CD14-positive monocyte (primary cell): ENCODE data around the gene NRP2. TPM values are rescaled to one million over a fixed set of nuclear protein-coding genes. Genes with fewer than 3 reads are reported as not detected.

ENCODE experiments used
- DNase-seq, 3 donors: peaks; one replicate each; pipeline ENCODE4 v3.0.0-alpha.2; 2011 to 2022
- H2AFZ ChIP-seq: 2 replicates; pipeline ENCODE4 v1.6.0; 2012; ENCODE audit warnings: mild to moderate bottlenecking, low read depth, low read length, inconsistent platforms; ENCODE audit not compliant: insufficient read depth, poor library complexity, severe bottlenecking
- H3K27ac ChIP-seq, 2 donors: 1 replicate in 1 of 2; 2 replicates in 1 of 2; pipeline ENCODE4 v1.5.1; 2012 to 2013; ENCODE audit warnings: low read length in 2 of 2, control low read depth in 1 of 2, inconsistent platforms in 1 of 2, low read depth in 1 of 2, mild to moderate bottlenecking in 1 of 2
- H3K27me3 ChIP-seq, 2 donors: one replicate each; pipeline versions ENCODE4 v1.6.0 to v1.6.1; 2011 to 2013; ENCODE audit warnings: low read length in 2 of 2; ENCODE audit not compliant: control insufficient read depth in 2 of 2, insufficient read depth in 2 of 2
- H3K36me3 ChIP-seq, 2 donors: replicated peaks in 1 of 2; 1 replicate in 1 of 2; 2 replicates in 1 of 2; pipeline versions ENCODE4 v1.5.1 to v1.6.1; 2012 to 2013; ENCODE audit warnings: low read length in 2 of 2, control low read depth in 1 of 2, inconsistent platforms in 1 of 2, mild to moderate bottlenecking in 1 of 2; ENCODE audit not compliant: insufficient read depth in 2 of 2, control insufficient read depth in 1 of 2
- H3K4me1 ChIP-seq, 2 donors: 1 replicate in 1 of 2; 2 replicates in 1 of 2; pipeline versions ENCODE4 v1.5.1 to v1.6.1; 2012 to 2013; ENCODE audit warnings: low read length in 2 of 2, control low read depth in 1 of 2, inconsistent platforms in 1 of 2, mild to moderate bottlenecking in 1 of 2, moderate library complexity in 1 of 2; ENCODE audit not compliant: insufficient read depth in 2 of 2, control insufficient read depth in 1 of 2
- H3K4me2 ChIP-seq: replicated peaks from 2 replicates; pipeline ENCODE3; 2012; ENCODE audit warnings: low read length, moderate library complexity, mild to moderate bottlenecking; ENCODE audit not compliant: poor library complexity, severe bottlenecking; ENCODE audit errors: extremely low read depth
- H3K4me3 ChIP-seq, 3 experiments: fragments of 200-600 bp in 1 of 3; sonication (generic) in 1 of 3; replicated peaks in 1 of 3; 1 replicate in 2 of 3; 2 replicates in 1 of 3; pipeline ENCODE4 v1.5.1; 2011 to 2013; ENCODE audit warnings: low read length in 3 of 3, mild to moderate bottlenecking in 3 of 3, control low read depth in 2 of 3, low read depth in 2 of 3, inconsistent platforms in 1 of 3, moderate library complexity in 1 of 3
- H3K79me2 ChIP-seq: 2 replicates; pipeline ENCODE4 v1.6.0; 2012; ENCODE audit warnings: mild to moderate bottlenecking, control low read depth, inconsistent platforms, low read length, moderate library complexity; ENCODE audit not compliant: insufficient read depth
- H3K9ac ChIP-seq: 2 replicates; pipeline ENCODE4 v1.6.0; 2017; ENCODE audit warnings: low read length, mild to moderate bottlenecking; ENCODE audit not compliant: insufficient read depth, poor library complexity, severe bottlenecking
- H3K9me3 ChIP-seq, 2 donors: replicated peaks in 1 of 2; 1 replicate in 1 of 2; 2 replicates in 1 of 2; pipeline versions ENCODE4 v1.5.1 to v1.6.1; 2012 to 2013; ENCODE audit warnings: low read length in 2 of 2, control low read depth in 1 of 2; ENCODE audit not compliant: control insufficient read depth in 1 of 2, insufficient read depth in 1 of 2
- H4K20me1 ChIP-seq: 2 replicates; pipeline ENCODE4 v1.6.0; 2012; ENCODE audit warnings: mild to moderate bottlenecking, low read length, control low read depth, moderate library complexity; ENCODE audit not compliant: insufficient read depth
- H3K27ac Mint-ChIP-seq, 7 donors: one replicate each; pipeline ENCODE4 v1.8.0; 2020; ENCODE audit warnings: mild to moderate bottlenecking in 7 of 7, mixed read lengths in 7 of 7, moderate library complexity in 6 of 7, inconsistent platforms in 2 of 7
- H3K27me3 Mint-ChIP-seq, 3 donors: one replicate each; pipeline ENCODE4 v1.8.0; 2021 to 2022; ENCODE audit warnings: low read depth in 3 of 3, mild to moderate bottlenecking in 3 of 3, mixed read lengths in 3 of 3, moderate library complexity in 3 of 3, inconsistent platforms in 1 of 3
- H3K36me3 Mint-ChIP-seq, 2 donors: one replicate each; pipeline ENCODE4 v1.8.0; 2020; ENCODE audit warnings: mixed read lengths in 2 of 2, inconsistent platforms in 1 of 2, mild to moderate bottlenecking in 1 of 2
- H3K4me1 Mint-ChIP-seq: one replicate; pipeline ENCODE4 v1.8.0; 2020; ENCODE audit warnings: mild to moderate bottlenecking, mixed read lengths
- H3K4me3 Mint-ChIP-seq, 2 donors: one replicate each; pipeline ENCODE4 v1.8.0; 2020; ENCODE audit warnings: mild to moderate bottlenecking in 2 of 2, mixed read lengths in 2 of 2, moderate library complexity in 1 of 2
- H3K9me3 Mint-ChIP-seq, 7 donors: one replicate each; pipeline ENCODE4 v1.8.0; 2020 to 2022; ENCODE audit warnings: mixed read lengths in 7 of 7, mild to moderate bottlenecking in 6 of 7, moderate library complexity in 6 of 7, inconsistent platforms in 2 of 7
- CTCF ChIP-seq: fragments of 200-600 bp; IDR thresholded peaks from one replicate; pipeline ENCODE4 v1.8.0; 2022; ENCODE audit warnings: antibody characterized with exemption, mild to moderate bottlenecking
- WGBS: methylation state at CpG from one replicate; pipeline ENCODE4 v1.1.5; 2013; ENCODE audit warnings: missing lambda C conversion rate; ENCODE audit not compliant: insufficient coverage; 5-methylcytosine and 5-hydroxymethylcytosine counted together
- intact Hi-C, 2 donors: fragments of 100-400 bp; cut with micrococcal nuclease; formaldehyde crosslinking; loops; one replicate each; pipeline versions ENCODE4 v1.15.0 to v1.15.1; 2023
- polyA plus RNA-seq, 3 donors: library from polyadenylated mRNA; depleted of rRNA in 1 of 3; unstranded in 2 of 3; stranded (reverse) in 1 of 3; fragments of 300-500 nt in 2 of 3; fragments of >200 nt in 1 of 3; fragmentation: Illumina TruSeq in 2 of 3; gene quantifications; 1 replicate in 2 of 3; 2 replicates in 1 of 3; pipeline ENCODE4 v1.2.3, GENCODE V29; 2012 to 2021

NRP2 gene
- polyA plus RNA-seq, 3 donors: 0.97 to 3.3 (median 1.6) TPM

GRCh38 chr2:205811387-205811786 is 129.1 kb downstream of the NRP2 start:
- no peaks in the 10 kb centered on the region for H3K36me3 ChIP-seq
- H3K4me2 ChIP-seq: no peak overlapping the region
- no peaks in the 10 kb centered on the region for H3K27me3 ChIP-seq
- no peak overlapping the region for H3K4me3 ChIP-seq
- no peaks in the 10 kb centered on the region for H3K4me1 ChIP-seq
- WGBS: no CpG with 5 or more reads among the region's 1 CpG
- no peak for TF ChIP-seq CTCF
- no peaks in the 10 kb centered on the region for H3K9me3 ChIP-seq
- no peaks in the 10 kb centered on the region for H4K20me1 ChIP-seq
- peaks cover 2 to 3% (median 2%) of the 10 kb centered on the region in 3 donors for H3K27me3 Mint-ChIP-seq
- no peak overlapping the region for H2AFZ ChIP-seq
- H3K9ac ChIP-seq: no peak overlapping the region
- no peaks in the 10 kb centered on the region for H3K4me1 Mint-ChIP-seq
- intact Hi-C loops: no loop called here
- DNase-seq: no peak
- no peaks in the 10 kb centered on the region for H3K79me2 ChIP-seq
- no peaks in the 10 kb centered on the region for H3K36me3 Mint-ChIP-seq
- no peak overlapping the region for H3K27ac Mint-ChIP-seq
- H3K27ac ChIP-seq: no peak overlapping the region
- no peak overlapping the region for H3K4me3 Mint-ChIP-seq
- no peaks in the 10 kb centered on the region for H3K9me3 Mint-ChIP-seq

- H3K4me2 ChIP-seq: no peak overlapping the region
- H3K79me2 ChIP-seq: no peaks in the 10 kb centered on the region
- intact Hi-C loops: no loop called here
- no peak overlapping the region for H3K9ac ChIP-seq
- WGBS: no CpG with 5 or more reads among the region's 1 CpG
- no peaks in the 10 kb centered on the region for H3K27me3 ChIP-seq
- no peaks in the 10 kb centered on the region for H3K36me3 ChIP-seq
- TF ChIP-seq CTCF: no peak
- H3K9me3 ChIP-seq: no peaks in the 10 kb centered on the region
- no peaks in the 10 kb centered on the region for H4K20me1 ChIP-seq
- no peaks in the 10 kb centered on the region for H3K36me3 Mint-ChIP-seq
- no peak overlapping the region for H3K27ac ChIP-seq
- no peak overlapping the region for H2AFZ ChIP-seq
- no peaks in the 10 kb centered on the region for H3K4me1 Mint-ChIP-seq
- peaks cover 0 to 2% (median 2%) of the 10 kb centered on the region in 3 donors for H3K27me3 Mint-ChIP-seq
- no peak overlapping the region for H3K4me3 ChIP-seq
- no peaks in the 10 kb centered on the region for H3K9me3 Mint-ChIP-seq
- no peak overlapping the region for H3K4me3 Mint-ChIP-seq
- H3K4me1 ChIP-seq: no peaks in the 10 kb centered on the region
- H3K27ac Mint-ChIP-seq: no peak overlapping the region
- DNase-seq: no peak
Observed at GRCh38 chr2:205814039-205814364, 131.7 kb downstream of the NRP2 start.
